ENCODE data around the gene CLK1. TPM values are rescaled to one million over a fixed set of nuclear protein-coding genes. Genes with fewer than 3 reads are reported as not detected.

CLK1 gene
- total RNA-seq, 2 experiments from 2014 or later: 74.9 to 104 TPM

DNA sequence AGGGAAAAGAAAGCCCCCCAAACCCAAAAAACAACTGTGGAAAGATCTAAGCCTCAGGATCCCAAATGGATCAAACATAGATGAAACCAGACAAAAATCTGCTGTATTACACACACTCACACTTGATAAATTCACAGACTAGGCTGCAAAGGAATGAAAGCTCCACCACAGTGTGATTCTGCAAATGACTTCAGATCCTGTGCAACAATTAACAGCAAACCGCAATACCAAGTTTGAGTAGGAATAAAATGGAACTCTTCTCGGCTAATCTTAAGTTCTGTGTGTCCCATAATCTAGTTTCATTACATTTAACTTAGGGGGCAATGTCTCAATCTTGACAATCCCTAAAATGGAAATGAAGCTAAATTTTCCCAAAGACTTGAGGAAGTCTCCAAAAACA is 11.9 kb downstream of the CLK1 start:
- CTCF ChIA-PET (ENCODE audit: unreplicated experiment): no interaction called here
- H4K20me1 ChIP-seq (ENCODE audit: insufficient read depth, low read length): no peaks in the 10 kb centered on the region; the same call in 1 of the 2 replicates

GRCh38 chr2:200851398-200852248 is 12.8 kb downstream of the CLK1 start:
- no TSS peak for BruUV-seq (replicated peaks)
- no peak overlapping the region for H3K4me3 ChIP-seq (ENCODE audit: low read depth, low read length, poor library complexity, severe bottlenecking)
- no peak overlapping the region for H2AFZ ChIP-seq (ENCODE audit: low read length)
- H3K27ac ChIP-seq (ENCODE audit: low read depth, low read length, poor library complexity, severe bottlenecking): no peak overlapping the region
- DNase-seq (ENCODE audit: low spot score): no peak
- H3K79me2 ChIP-seq (ENCODE audit: insufficient read depth, low read depth, low read length): peaks cover 5% of the 10 kb centered on the region; the same call in 1 of the 2 replicates
- no peak overlapping the region for H3K4me2 ChIP-seq (ENCODE audit: low read length)
- ChIA-PET POLR2A (no interaction called here), CTCF (ENCODE audit: unreplicated experiment) (no interaction called here)
- TF ChIP-seq EZH2phosphoT487 (IDR thresholded peaks at IDR 0.05; ENCODE audit: borderline replicate concordance, low read depth, low read length) (no peak), CTCF (conservative IDR thresholded peaks at IDR 0.05; ENCODE audit: low read length) (no peak)
- no peaks in the 10 kb centered on the region for H3K9me3 ChIP-seq (ENCODE audit: low read length)
- peaks cover 64% of the 10 kb centered on the region for H3K36me3 ChIP-seq (ENCODE audit: insufficient read depth, low read length)
- intact Hi-C loops (cut with micrococcal nuclease; ENCODE audit: unreplicated experiment): no loop called here
- no peaks in the 10 kb centered on the region; the same call in 1 of the 2 replicates for H4K20me1 ChIP-seq (ENCODE audit: insufficient read depth, low read length)
- H3K9me2 ChIP-seq (ENCODE audit: insufficient read depth, low read length): no peaks in the 10 kb centered on the region
- H3K4me1 ChIP-seq (ENCODE audit: insufficient read depth, low read length, poor library complexity, severe bottlenecking): no peaks in the 10 kb centered on the region

More for the DNA sequence above, 11.9 kb downstream of the CLK1 start:
- Histone ChIP-seq H3K9me2 (ENCODE audit: insufficient read depth, low read length) (no peaks in the 10 kb centered on the region), H3K4me1 (ENCODE audit: insufficient read depth, low read length, poor library complexity, severe bottlenecking) (no peaks in the 10 kb centered on the region), H2AFZ (ENCODE audit: low read length) (no peak overlapping the region), H3K9me3 (ENCODE audit: low read length) (no peaks in the 10 kb centered on the region), H3K27ac (ENCODE audit: low read depth, low read length, poor library complexity, severe bottlenecking) (no peak overlapping the region), H3K4me3 (ENCODE audit: low read depth, low read length, poor library complexity, severe bottlenecking) (no peak overlapping the region), H3K79me2 (ENCODE audit: insufficient read depth, low read depth, low read length) (peaks cover 14% of the 10 kb centered on the region; the same call in 1 of the 2 replicates), H3K4me2 (ENCODE audit: low read length) (no peak overlapping the region), H3K36me3 (ENCODE audit: insufficient read depth, low read length) (peaks cover 74% of the 10 kb centered on the region)
- POLR2A ChIA-PET: interaction anchor here (0.6 to 1.8 kb wide), 3 partner anchors 12 to 26 kb away, joined by 5 to 7 read pairs (median 7); partner anchors contain the start of gene CLK1
- TF ChIP-seq EZH2phosphoT487 (IDR thresholded peaks at IDR 0.05; ENCODE audit: borderline replicate concordance, low read depth, low read length) (no peak), CTCF (conservative IDR thresholded peaks at IDR 0.05; ENCODE audit: low read length) (no peak)
- DNase-seq (ENCODE audit: low spot score): no peak
- no TSS peak for BruUV-seq (replicated peaks)
- intact Hi-C loops (cut with micrococcal nuclease; ENCODE audit: unreplicated experiment): no loop called here
